HG03045 (cell line): ENCODE results near the gene TJP1.
"Not testable (repeated sequence)": the region's sequence is repeated elsewhere in the genome, so short reads cannot be mapped to it uniquely, and the experiment has no call there.

Source experiments
- ATAC-seq: cut with Tn5 transposase; IDR thresholded peaks from one replicate; pipeline ENCODE4 v1.9.1; 2021; ENCODE audit warnings: mild to moderate bottlenecking, moderate library complexity; ENCODE audit not compliant: unreplicated experiment

TJP1 gene

DNA sequence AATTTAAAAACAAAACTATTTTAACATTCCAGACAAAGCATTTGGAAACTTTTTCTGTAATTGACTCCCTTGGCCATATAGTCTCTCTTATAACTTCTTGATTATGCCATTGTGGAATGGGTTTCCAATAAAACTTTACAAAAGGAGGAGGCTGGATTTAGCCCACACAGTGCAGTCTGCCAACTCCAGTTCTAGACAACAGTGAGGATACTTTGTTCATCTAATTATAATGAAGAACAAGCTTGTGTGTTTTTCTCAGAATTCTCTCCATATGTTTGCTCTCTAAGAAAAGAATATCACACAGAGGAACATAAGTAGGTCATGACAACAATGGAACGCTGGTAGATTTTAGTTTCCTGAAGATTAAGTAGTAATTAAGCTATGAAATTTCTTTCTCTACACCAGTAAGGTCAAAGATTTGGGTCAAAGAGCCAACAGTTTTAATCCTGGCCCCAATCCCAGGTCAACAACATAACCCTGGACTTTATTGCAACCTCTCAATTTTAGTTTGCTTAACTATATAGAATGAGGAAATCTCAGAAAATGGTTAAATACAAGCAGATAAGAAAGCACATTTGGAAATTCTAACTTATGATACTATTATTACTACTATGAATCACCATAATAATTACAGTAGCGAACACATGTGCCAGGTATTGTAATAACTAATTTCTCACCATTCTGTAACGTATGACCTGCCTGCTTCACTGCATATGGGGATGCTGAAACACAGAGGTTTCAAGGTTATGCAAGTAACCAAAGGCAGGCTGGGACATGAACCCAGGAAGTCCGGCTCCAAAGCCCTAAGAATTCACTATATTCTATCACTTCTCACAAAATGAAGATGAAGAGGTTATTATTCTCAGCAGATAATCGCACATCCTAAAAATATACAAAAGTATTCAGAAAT is 65.7 kb downstream of the TJP1 start:
- no peak for ATAC-seq

DNA sequence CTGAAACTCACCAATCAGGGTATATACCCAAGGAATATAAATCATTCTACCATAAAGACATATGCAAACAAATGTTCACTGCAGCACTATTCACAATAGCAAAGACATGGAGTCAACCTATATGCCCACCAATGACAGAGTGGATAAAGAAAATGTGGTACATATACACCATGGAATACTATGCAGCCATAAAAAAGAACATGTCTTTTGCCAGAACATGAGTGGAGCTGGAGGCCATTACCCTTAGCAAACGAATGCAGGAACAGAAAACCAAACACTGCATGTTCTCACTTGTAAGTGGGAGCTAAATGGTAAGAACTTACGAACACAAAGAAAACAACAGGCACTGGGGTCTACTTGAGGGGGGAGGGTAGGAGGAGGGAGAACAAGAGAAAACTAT is 68.3 kb downstream of the TJP1 start:
- ATAC-seq = not testable (repeated sequence)

DNA sequence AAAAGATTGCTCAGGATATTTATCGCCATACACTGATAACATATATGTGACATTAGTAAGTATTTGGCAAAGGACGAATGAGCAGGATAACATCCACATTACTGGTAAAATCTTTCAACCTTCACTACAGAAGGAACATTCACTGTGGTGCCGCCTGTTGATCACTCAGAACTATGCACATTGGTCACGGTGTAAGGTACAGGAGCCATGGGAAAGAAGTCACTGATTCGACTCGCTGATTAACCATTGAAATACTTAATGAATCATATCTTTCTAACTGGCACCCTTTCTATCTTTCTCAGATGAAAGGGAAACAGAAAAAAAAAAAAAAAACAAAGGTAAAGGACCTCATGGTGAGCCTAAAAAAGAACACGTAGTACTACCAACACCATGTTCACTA is 68.8 kb downstream of the TJP1 start:
- no peak for ATAC-seq

DNA sequence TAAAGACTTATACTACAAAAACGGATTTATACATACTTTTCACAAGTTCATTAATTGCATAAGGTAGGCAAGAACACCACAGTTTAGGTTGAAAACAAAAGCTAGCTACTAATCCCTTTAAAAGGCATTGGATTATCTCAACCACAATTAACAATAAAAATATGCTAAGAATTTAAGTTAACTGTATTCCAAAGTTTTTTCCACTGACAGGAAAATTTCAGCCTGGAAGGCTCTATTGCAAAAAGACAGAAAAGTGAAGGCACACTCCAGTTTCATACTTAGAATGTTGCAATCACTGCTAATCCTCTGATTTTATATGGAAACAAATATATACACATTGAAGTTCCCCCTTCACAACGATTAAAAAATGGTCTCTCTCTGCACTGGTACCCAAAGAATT is 71.5 kb downstream of the TJP1 start:
- no peak for ATAC-seq

DNA sequence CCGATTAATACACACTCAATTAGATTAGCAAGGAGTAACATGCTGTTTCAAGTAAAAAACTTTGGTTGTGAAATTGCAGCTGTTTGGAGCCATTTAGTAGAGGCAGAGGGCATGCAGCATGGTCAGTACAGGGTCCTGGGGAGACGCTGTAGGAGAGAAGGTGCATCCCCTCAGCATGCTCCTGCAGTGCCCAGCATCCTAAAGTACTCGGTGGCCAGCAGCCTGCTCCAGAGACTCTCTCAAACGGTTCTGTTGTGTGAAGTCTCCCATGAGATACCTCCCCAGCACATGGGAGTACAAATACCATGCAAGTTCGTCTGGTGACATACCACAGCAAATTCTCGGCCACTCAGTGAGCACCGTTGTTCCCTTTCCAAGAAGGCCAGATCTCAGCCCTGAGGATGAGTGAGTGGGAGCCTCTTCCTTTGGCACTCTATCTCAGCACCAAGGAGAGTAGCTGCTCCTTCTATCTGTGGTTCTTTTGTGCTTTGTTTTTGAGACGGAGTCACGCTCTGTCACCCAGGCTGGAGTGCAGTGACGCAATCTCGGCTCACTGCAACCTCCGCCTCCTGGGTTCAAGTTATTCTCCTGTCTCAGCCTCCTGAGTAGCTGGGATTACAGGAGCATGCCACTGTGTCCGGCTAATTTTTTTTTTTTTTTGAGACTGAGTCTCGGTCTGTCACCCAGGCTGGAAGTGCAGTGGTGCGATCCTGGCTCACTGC is 72.7 kb downstream of the TJP1 start:
- no peak for ATAC-seq

DNA sequence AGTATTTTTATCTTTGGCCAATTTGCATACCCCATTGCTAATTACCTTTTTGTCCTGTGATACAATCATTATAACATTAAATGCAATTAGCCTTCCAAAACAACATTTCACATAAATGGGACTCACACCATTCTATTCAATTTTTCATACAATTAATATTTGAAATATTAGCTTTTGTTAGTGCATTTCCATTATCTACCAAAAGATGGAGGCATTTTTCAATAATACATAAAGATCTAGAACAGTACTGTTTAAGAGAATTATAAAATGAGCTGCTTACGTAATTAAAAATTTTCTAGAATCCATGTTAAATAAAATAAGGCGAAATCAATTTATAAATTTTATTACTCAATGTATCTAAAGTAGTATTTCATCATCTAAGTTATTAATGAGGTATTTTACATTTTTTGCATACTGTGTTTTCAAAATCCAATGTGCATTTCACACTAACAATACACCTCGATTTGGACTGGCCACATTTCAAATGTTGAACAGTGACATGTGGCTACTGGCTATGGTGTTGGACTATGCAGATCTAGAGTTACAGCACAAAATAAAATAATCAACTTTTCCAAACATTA is 74.3 kb downstream of the TJP1 start:
- no peak for ATAC-seq

DNA sequence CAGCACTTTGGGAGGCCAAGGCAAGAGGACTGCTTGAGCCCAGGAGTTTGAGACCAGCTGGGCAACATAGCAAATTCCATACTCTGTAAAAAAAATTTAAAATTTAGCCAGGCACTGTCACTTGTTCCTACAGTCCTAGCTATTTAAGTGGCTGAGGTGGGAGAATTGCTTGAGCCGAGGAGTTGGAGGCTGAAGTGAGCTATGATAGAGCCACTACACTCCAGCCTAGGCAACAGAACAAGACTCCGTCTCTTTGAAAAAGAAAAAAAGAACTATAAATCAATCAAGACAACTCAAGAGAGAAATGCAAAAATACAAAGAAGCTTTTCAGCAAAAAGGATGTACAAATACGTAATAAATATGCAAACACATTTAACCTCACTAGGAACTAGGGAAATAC is 78.8 kb downstream of the TJP1 start:
- no peak for ATAC-seq

DNA sequence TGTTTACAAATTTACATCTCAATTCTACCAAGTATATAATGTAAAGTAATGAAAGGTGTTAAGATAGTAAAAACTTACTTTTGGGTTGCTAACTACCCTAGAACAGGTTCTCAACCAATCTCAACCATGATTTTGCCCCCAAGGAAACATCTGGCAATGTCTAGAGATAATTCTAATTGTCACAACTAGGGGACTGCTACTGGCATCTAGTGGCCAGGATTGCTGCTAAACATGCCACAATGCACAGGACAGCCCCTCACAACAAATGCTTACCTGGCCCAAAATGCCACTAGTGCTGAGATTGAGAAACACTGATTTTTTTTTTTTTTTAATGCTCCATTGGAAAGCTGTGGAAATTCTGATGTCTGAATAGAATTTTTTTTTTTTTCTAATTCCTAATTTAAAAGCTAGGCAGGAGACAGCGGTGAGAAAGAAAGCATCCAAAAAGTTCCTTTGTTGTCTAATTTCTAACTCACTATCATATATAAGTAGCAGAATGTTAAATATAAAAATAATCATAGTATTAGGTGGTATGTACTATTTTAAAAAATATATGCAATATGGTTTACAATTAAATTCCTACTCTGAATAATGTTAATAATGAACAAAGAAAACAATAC is 81.5 kb downstream of the TJP1 start:
- no peak for ATAC-seq

DNA sequence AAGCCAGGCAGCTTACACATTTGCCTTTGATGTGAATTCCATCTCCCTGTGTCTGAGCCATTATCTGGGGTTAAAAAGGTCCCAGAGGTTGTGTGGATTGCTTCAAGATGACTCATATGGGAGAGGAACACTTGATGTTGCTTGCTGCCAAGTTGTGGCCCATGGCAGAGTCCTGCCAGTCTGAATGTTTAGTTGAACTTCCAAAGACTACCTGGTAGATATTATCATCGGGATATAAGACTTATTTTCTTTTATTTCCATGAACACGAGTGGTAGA is 85.6 kb downstream of the TJP1 start:
- ATAC-seq = no peak

DNA sequence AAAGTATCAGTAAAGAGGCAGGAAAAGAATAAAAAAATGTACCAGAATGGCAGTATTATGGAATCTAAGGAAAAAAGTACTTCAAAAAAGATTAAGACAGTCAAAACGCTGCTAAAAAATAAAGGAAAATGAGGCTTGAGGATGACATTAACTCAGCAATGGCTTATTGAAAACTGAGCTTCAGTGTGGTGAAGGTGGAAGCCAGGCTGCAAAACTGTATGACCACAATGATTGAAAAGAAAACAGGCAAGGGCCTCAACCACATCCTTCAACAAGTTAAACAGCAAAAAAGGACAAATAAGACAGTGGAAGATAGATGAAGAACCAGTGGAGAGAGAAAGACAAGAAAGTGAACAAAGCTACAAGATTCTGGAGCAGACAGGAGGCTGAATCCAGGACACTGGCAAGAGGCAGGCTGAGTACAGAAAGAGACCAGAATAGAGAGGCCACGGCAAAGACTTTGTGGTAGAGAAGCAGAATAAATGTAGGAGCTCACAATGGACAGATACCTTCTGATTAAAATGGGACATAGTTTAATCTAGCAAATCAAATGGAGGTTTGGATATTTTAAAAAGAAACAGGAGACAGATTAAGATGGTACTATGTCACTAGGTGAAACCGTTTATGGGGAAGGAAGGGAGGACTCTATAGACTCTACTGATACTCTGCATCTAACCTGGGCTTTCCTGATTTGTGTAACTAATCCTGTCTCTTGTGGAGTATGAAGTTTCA is 86.1 kb downstream of the TJP1 start:
- ATAC-seq = no peak

DNA sequence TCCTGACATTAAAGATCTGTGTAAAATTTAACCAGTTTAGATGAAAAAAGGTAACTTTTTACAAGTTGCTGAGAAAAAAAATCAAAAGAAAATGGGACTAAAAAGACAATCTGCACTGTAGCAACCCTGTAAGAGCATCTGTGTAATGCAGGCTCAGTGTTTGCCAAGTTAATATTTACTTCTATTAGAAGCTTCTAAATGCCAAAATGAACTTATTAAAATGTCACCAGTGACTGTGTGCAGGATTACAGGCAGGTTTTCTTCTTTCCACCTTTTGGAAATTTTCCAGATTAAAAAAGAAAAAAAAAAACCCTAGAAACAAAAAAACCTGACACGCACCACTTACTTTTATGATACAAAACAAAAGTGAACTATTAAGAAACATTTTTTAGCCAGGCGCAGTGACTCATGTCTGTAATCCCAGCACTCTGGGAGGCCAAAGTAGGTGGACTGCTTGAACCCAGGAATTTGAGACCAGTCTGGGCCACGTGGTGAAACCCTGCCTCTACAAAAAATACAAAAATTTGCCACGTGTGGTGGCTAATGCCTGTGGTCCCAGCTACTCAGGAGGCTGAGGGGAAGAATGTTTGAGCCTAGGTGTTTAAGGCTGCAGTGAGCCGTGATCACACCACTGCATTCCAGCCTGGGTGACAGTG is 87.2 kb downstream of the TJP1 start:
- no peak for ATAC-seq

DNA sequence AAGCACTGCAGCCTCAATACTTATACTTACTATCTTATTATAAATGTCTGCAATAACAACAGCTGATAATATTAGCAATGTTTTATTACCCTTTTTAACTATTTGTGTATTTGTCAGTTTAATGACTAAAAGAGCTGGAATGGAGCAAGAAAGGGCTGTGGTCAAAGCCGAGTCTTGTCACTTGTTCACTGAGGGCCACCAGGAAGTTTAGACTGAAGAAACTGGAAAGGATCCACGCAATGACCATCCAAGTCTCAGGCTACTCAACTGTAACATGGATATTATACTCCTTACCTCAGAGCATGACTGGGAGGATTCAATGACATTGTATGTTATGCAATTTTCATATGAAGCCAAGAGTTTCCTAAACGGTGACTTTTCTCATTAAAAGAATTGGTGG is 90.4 kb downstream of the TJP1 start:
- no peak for ATAC-seq

DNA sequence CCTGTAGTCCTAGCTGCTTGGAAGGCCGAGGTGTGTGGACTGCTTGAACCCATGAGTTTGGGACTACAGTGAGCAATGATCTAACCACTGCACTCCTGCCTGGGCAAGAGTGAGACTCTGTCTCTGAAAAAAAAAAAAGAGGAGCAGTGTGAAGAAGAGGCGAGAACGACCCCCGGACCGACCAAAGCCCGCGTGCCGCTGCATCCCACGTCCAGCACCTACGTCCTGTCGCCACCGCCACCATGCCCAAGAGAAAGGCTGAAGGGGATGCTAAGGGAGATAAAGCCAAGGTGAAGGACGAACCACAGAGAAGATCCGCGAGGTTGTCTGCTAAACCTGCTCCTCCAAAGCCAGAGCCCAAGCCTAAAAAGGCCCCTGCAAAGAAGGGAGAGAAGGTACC is 91.8 kb downstream of the TJP1 start:
- ATAC-seq = not testable (repeated sequence)

DNA sequence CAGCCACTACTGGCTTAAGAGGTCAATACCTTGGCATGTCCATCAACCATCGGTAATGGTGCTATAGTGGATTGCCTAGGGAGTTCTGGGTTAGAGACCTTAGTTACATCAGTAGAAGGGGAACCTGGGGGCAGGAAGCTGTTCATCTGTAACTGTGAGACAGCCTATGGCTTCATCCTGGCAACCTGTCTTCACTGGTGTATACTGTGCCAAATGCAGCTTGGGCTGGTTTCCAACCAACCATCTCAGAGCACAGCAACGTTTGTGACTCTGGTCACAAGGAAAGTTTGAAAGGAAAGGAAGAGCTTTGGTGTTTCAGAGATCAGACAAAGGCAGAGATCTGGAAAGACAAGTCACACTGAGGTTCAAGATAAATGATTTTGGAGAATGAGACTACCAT is 93.8 kb downstream of the TJP1 start:
- ATAC-seq = no peak

DNA sequence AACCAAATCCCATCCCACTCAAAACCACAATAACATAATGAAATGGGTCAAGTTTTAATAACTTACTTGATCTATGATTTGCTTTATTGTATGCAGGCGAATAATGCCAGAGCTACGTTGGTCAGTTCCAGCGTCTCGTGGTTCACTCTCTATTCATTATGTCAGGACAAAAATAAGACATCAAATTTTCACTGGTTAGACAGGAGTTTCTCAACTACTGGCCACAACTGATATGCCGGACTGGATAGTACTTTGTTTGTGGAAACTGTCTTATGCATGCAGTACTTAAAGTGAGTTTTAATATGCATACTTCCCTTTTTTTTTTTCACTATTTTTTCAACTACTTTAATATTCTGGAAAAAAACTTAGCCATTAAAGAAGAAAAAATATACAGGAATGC is 94.4 kb downstream of the TJP1 start:
- ATAC-seq = no peak

DNA sequence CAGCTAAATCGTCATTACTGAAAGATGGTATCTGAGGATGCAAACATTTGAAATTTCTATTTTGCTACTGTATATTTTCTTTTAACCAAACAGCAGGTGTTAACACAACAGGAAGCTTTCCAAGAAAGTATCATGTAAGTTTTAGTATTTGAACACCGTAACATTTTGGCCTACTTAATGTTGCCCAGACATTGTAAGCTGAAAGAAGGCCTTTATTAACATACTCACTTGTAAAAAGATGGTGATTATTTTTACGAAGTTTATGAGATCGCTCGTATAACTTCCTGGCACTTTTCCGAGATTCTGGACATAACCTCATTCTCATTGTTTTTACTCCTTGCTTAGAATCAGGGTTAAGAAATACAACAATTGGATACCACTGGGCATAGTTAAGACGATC is 95.7 kb downstream of the TJP1 start:
- no peak for ATAC-seq

DNA sequence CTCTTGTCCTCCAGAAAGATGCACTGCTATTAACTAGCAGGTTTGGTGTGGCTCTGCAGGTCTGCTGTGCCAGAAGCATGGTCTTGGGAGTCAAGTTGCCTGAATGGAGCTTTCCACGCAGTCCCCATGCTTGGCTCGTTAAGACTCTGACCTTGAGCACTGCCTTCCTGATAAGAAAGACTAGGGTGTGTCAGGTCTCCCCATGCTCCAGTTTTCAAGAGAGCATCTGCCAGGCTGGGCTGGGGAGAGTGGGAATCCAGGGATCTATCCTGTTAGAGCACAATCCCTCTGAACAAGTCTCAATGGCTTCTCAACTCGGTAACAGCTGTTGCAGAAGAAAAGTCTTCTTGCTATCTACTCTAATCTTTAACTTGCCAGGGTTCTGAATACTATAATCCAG is 98.2 kb downstream of the TJP1 start:
- no peak for ATAC-seq

DNA sequence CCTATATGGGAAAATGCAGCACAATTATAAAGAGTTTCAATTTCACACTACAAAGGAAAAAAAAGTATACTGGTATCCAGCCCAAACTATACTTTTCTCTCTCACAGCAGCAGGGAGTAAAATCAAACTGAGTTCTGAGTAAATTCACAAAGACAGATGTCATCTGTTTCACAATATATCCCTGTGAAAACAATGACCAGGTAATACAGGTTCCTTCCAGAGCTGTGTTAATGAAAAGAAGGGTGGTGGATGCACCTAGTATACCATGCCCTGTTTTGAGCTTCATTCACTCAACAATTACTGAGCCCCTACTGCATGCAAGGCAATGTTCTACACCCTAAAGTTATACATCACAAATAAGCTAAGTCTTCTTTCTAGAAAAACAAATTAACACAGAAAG is 108.5 kb downstream of the TJP1 start:
- no peak for ATAC-seq

DNA sequence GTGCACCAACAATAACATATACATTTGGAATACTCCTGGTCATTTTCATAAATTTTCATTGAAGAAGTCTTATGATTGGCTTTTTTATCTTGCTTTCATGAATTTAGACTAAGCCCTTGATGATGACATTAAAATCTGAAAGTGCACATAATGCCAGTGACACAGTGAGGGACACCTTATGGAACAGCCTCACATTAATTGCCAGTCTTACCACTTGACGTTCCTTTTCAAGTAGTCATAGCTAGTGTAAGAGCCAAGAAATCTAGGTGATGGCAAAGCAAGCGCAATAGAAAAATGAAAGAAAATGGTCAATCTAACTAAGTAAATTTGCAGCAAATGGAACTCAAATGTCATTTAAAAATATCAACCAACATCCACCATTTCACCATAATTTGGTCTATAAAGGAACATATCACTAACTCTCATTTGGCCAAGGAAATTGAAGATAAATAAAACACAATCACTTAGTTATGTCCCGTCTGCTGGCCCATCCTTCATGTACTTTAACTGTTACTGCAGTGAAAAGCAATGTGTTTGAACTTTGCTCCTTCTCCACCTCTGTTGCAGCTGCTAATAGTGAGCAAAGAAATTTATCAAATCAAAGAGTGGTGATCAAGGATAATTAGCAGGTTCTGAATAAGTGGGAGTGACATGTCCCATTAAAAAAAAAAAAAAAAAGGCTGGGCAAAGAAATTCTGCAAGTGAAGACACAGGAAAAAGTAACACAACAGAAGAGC is 110.0 kb downstream of the TJP1 start:
- ATAC-seq = no peak

DNA sequence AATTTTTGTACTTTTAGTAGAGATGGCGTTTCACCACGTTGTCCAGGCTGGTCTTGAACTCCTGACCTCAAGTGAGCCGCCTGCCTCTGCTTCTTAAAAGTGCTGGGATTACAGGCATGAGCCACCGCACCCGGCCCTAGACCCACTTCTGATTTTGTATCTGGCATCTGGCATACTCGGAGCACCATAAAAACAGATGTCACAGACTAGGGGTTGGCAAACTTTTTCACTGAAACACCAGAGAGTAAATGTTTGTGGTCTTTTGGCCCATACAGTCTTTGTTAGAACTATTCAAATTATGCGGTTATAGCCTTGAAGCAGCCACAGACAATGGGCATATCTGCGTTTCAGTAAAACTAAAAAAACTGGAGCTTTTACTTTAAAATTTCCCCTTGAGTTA is 110.7 kb downstream of the TJP1 start:
- ATAC-seq = no peak
